GM12878 (cell line): Measurements from ENCODE around the gene AP2B1.

Experiments used
- CTCF ChIP-seq, 3 experiments: IDR thresholded peaks in 2 of 3; conservative IDR thresholded peaks in 1 of 3; 2 replicates each; pipeline ENCODE4 v1.5.1; 2011; ENCODE audit warnings: low read depth in 3 of 3, low read length in 3 of 3, mild to moderate bottlenecking in 3 of 3, control low read depth in 2 of 3, moderate library complexity in 2 of 3, inconsistent platforms in 1 of 3, mixed read lengths in 1 of 3; ENCODE audit not compliant: control insufficient read depth in 2 of 3, insufficient read depth in 1 of 3; ENCODE audit errors: extremely low read depth in 1 of 3
- CUX1 ChIP-seq: IDR thresholded peaks from 2 replicates; pipeline ENCODE4 v1.6.1; 2012; ENCODE audit warnings: improper control_type of control experiment, low read depth, low read length; ENCODE audit not compliant: insufficient replicate concordance
- GATAD2B ChIP-seq: fragments of 450-650 bp; conservative IDR thresholded peaks from 2 replicates; pipeline ENCODE4 v1.6.1; 2017; ENCODE audit warnings: low read depth, mild to moderate bottlenecking, moderate library complexity
- HDGF ChIP-seq: fragments of 450-650 bp; IDR thresholded peaks from 2 replicates; pipeline ENCODE4 v1.6.1; 2016; ENCODE audit warnings: antibody characterized with exemption
- POLR2A ChIP-seq: IDR thresholded peaks from 2 replicates; pipeline ENCODE4 v1.6.1; 2011; ENCODE audit warnings: low read depth, mild to moderate bottlenecking, low read length
- RAD21 ChIP-seq: IDR thresholded peaks from 2 replicates; pipeline ENCODE4 v1.6.1; 2011; ENCODE audit warnings: mild to moderate bottlenecking, low read depth, low read length, moderate library complexity; ENCODE audit not compliant: insufficient read depth
- RCOR1 ChIP-seq: conservative IDR thresholded peaks from 2 replicates; pipeline ENCODE4 v1.6.1; 2012; ENCODE audit warnings: low read depth, low read length, improper control_type of control experiment
- SIN3A ChIP-seq: IDR thresholded peaks from 2 replicates; pipeline ENCODE4 v1.6.1; 2012; ENCODE audit warnings: low read depth, low read length, improper control_type of control experiment
- SP1 ChIP-seq: IDR thresholded peaks from one replicate; pipeline ENCODE4 v1.6.1; 2011; ENCODE audit warnings: low read depth, low read length
- TCF3 ChIP-seq: IDR thresholded peaks from 2 replicates; pipeline ENCODE4 v1.6.1; 2012; ENCODE audit warnings: low read depth, mild to moderate bottlenecking, low read length, borderline replicate concordance; ENCODE audit not compliant: insufficient read depth
- ZBTB33 ChIP-seq: fragments of 450-650 bp; IDR thresholded peaks from 2 replicates; pipeline ENCODE4 v1.6.1; 2017; ENCODE audit warnings: mild to moderate bottlenecking

GRCh38 chr17:35713069-35713728 lies 126.1 kb downstream of the AP2B1 start:
- TF ChIP-seq POLR2A (no peak), RAD21 (no peak), CTCF (IDR thresholded peaks at IDR 0.05 in 2 of 3, conservative IDR thresholded peaks at IDR 0.05 in 1 of 3; ENCODE audit: control insufficient read depth in 2 of 3, extremely low read depth in 1 of 3, insufficient read depth in 1 of 3, low read depth in 3 of 3, low read length in 3 of 3) (no peak), ZBTB33 (no peak), CUX1 (no peak), HDGF (no peak), RCOR1 (no peak), TCF3 (no peak), GATAD2B (no peak), SIN3A (no peak), SP1 (no peak)
